Activated CD8-positive, alpha-beta T cell treated with anti-CD3 and anti-CD28 coated beads, Interleukin-2, amount 10 ng/mL, durations not matched to agents 7 days and 5 days (primary cell): ENCODE data around the gene SUCO. TPM values are rescaled to one million over a fixed set of nuclear protein-coding genes. Genes with fewer than 3 reads are reported as not detected.

Experiments
- ATAC-seq: fragments of 150-1000 bp; cut with Tn5 transposase; one replicate; pipeline ENCODE4 v1.10.0; 2021; ENCODE audit warnings: moderate library complexity
- CTCF ChIA-PET: fragments of 350-600 bp; sonication (Branson Sonifier 250); formaldehyde crosslinking; loops from one replicate; lab custom pipeline; 2021; ENCODE audit warnings: antibody characterized with exemption; lab: Charles Lee
- POLR2A ChIA-PET: fragments of 350-600 bp; sonication (Branson Sonifier 250); formaldehyde crosslinking; loops from one replicate; lab custom pipeline; 2021; ENCODE audit warnings: antibody characterized with exemption; lab: Charles Lee
- DNase-seq: peaks from one replicate; pipeline ENCODE4 v3.0.0-alpha.2; 2020
- H3K27ac Mint-ChIP-seq: one replicate; pipeline ENCODE4 v1.8.0; 2021; ENCODE audit warnings: mild to moderate bottlenecking, mixed read lengths
- H3K27me3 Mint-ChIP-seq: one replicate; pipeline ENCODE4 v1.8.0; 2021; ENCODE audit warnings: low read depth, mixed read lengths
- H3K36me3 Mint-ChIP-seq: one replicate; pipeline ENCODE4 v1.8.0; 2021; ENCODE audit warnings: low read depth, mixed read lengths
- H3K4me1 Mint-ChIP-seq: one replicate; pipeline ENCODE4 v1.8.0; 2021; ENCODE audit warnings: low read depth, mixed read lengths
- H3K4me3 Mint-ChIP-seq: one replicate; pipeline ENCODE4 v1.8.0; 2021; ENCODE audit warnings: mild to moderate bottlenecking, mixed read lengths
- H3K9me3 Mint-ChIP-seq: one replicate; pipeline ENCODE4 v1.8.0; 2022; ENCODE audit warnings: mixed read lengths; ENCODE audit not compliant: insufficient read depth
- total RNA-seq, 2 experiments: library from RNA; stranded (reverse); gene quantifications; one replicate each; pipeline ENCODE4 v1.2.3, GENCODE V29; 2021

SUCO gene
- total RNA-seq, 2 experiments from 2014 or later: 38.4 to 42.6 TPM

DNA sequence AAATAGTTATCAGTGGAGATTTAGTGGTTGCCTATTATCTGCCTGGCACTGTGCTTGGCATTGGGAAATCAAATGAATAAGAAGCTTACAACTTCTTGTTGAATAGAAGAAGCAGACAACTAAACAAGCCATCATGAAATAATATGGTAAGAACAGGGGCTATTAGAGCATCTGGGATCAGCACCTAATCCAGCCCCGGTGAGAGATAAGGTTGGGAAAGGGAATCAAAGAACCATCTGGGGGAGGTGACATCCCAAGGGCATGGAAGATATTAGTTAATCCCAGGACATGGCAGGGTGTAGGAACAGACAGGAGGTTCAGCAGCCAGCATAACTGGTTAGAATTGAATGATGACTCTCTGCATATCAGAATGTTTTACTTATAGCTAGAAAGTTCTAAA is 36.3 kb upstream of the SUCO start:
- Mint-ChIP-seq H3K27me3 (peaks cover 11% of the 10 kb centered on the region), H3K36me3 (no peaks in the 10 kb centered on the region), H3K9me3 (no peaks in the 10 kb centered on the region), H3K4me1 (no peaks in the 10 kb centered on the region), H3K27ac (no peak overlapping the region), H3K4me3 (no peak overlapping the region)
- ChIA-PET POLR2A (no interaction called here), CTCF (interaction anchor here (0.6 kb wide), 1 partner anchor 52 kb away, joined by 3 read pairs; no protein-coding TSS in a partner anchor)
- ATAC-seq (no peak), DNase-seq (no peak)

DNA sequence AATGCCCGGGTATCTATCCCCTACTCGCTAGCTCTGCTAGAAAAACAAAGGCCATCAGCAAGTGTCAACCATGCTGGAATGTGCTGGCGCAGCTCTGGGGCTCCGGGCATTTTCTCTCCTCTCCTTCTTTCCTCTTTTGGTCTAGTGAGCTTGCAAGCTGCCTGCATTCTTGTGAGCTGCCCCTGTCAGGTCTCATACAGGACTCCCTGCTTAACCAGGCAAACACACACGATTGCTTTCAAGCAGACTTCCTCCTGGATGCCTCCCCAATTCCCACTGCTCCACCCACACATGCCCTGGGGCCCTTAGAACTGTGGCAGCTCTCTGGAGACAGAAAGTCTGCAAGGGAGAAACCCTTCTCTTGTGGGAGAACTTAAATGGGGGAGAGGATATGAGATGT is 35.7 kb upstream of the SUCO start:
- Mint-ChIP-seq H3K36me3 (no peaks in the 10 kb centered on the region), H3K9me3 (no peaks in the 10 kb centered on the region), H3K4me3 (no peak overlapping the region), H3K27me3 (peaks cover 11% of the 10 kb centered on the region), H3K27ac (no peak overlapping the region), H3K4me1 (no peaks in the 10 kb centered on the region)
- no peak for ATAC-seq
- POLR2A ChIA-PET: no interaction called here
- CTCF ChIA-PET: no interaction called here
- DNase-seq: no peak

DNA sequence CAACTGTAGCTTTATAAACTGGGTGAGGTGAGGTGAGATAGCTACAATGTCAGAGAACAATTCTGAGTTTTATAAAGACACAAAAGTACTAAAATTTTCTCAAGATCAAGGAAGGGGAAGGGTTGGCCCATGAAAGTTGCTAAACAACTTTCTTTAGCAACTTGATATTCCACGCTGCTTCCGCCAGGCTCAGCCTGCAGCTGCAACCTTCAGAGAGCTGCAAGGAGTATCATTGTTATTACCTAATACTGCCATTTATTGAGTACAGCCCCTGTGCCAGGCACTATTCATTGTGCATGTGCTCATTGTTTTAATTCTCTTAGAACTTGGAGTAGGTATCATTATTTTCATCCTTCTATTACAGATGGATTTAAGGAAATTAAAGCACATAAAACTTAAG is 34.1 kb upstream of the SUCO start:
- DNase-seq (no peak), ATAC-seq (no peak)
- Mint-ChIP-seq H3K27ac (no peak overlapping the region), H3K27me3 (peaks cover 17% of the 10 kb centered on the region), H3K4me3 (no peak overlapping the region), H3K4me1 (no peaks in the 10 kb centered on the region), H3K9me3 (no peaks in the 10 kb centered on the region), H3K36me3 (no peaks in the 10 kb centered on the region)
- ChIA-PET CTCF (interaction anchor here (1.5 kb wide), 1 partner anchor 12 kb away, joined by 4 read pairs; no protein-coding TSS in a partner anchor), POLR2A (no interaction called here)

DNA sequence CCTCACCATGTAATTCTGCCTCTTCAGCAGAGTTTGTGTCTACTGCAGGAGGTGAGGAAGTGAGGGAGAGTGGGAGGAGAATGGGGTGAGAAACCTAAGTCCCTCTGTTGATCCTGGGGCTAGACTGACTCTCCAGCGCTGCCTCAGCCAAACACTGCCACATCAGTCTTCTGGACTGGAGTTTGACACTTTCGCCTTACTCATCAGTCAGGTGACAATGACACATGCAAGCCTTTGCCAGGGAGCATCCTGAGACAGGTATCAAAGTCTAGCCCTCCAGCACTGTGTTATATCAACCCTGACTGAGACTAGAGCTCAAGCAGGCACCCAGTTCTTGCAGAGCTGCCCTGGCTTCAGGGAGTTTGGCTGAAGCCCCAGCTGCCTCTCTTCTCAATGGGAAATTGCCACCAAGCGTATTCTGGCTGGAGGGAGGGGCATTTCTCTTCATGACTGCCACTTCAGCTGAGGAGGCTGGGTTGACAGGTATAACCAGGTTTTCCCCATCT is 33.3 kb upstream of the SUCO start:
- ChIA-PET POLR2A (no interaction called here), CTCF (interaction anchor here (1.5 kb wide), 1 partner anchor 12 kb away, joined by 4 read pairs; no protein-coding TSS in a partner anchor)
- Mint-ChIP-seq H3K27ac (no peak overlapping the region), H3K4me3 (no peak overlapping the region), H3K27me3 (peaks cover 19% of the 10 kb centered on the region), H3K9me3 (no peaks in the 10 kb centered on the region), H3K4me1 (no peaks in the 10 kb centered on the region), H3K36me3 (no peaks in the 10 kb centered on the region)
- ATAC-seq: no peak
- DNase-seq: no peak

DNA sequence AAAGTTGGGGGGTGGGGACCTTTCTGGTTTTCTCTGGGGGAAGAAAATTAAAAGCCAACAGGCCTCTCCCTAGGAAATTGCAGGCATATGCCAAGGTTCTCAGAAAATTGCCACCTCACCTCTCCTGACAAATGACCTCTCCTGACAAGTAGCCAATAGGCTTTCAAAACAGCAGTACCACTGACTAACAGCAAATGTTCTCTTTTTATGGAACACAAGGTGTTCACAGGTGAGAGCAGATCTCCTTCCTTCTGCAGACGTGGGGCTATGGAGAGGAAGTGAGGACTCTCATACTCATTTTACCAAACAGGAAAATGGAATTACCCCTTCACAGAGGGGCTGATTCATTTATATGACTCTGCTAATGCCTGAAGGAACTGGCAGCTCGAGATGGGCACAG is 32.7 kb upstream of the SUCO start:
- no peak overlapping the region for H3K27ac Mint-ChIP-seq
- H3K4me1 Mint-ChIP-seq: no peaks in the 10 kb centered on the region
- no peaks in the 10 kb centered on the region for H3K36me3 Mint-ChIP-seq
- ChIA-PET CTCF (no interaction called here), POLR2A (no interaction called here)
- DNase-seq: no peak
- ATAC-seq: no peak
- H3K4me3 Mint-ChIP-seq: no peak overlapping the region
- H3K9me3 Mint-ChIP-seq: no peaks in the 10 kb centered on the region
- H3K27me3 Mint-ChIP-seq: peaks cover 20% of the 10 kb centered on the region

DNA sequence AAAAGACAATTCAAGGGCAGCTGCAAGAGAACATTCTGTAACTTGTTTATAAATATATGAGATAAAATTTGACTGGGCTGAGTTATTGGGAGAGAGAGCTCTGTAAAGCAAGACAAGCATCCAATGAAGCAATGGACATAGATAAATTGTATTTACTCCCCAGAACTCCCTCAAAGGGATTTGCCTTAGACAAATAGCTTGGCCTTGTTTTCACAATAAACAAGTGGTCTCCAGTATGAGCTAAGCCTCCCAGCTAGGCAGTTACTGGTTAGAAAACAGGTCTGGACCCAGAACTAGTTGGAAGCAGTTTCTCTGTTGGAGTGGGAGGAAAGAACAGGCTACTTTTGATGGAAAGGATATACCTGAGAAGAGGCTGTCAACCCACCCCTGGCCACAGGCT is 25.2 kb upstream of the SUCO start:
- no peaks in the 10 kb centered on the region for H3K9me3 Mint-ChIP-seq
- no peaks in the 10 kb centered on the region for H3K36me3 Mint-ChIP-seq
- POLR2A ChIA-PET: no interaction called here
- no peak overlapping the region for H3K4me3 Mint-ChIP-seq
- ATAC-seq (no peak), DNase-seq (no peak)
- peaks cover 24% of the 10 kb centered on the region for H3K27me3 Mint-ChIP-seq
- no peaks in the 10 kb centered on the region for H3K4me1 Mint-ChIP-seq
- H3K27ac Mint-ChIP-seq: no peak overlapping the region
- CTCF ChIA-PET: no interaction called here

DNA sequence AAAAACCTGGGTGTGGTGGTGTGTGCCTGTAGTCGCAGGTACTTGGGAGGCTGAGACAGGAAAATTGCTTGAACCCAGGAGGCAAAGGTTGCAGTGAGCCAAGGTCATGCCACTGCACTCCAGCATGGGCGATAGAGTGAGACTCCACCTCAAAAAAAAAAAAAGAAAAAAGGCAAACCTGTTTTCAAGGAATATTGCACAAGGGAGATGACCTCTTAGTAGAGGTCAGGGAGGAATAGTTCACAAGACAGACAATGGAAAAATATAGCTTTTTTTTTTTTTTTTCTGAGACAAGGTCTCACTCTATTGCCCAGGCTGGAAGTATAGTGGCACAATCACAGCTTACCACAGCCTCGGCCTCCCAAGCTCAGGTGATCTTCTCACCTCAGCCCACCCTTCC is 22.5 kb upstream of the SUCO start:
- no peaks in the 10 kb centered on the region for H3K4me1 Mint-ChIP-seq
- peaks cover 15% of the 10 kb centered on the region for H3K27me3 Mint-ChIP-seq
- ChIA-PET POLR2A (interaction anchor here (0.5 kb wide), 1 partner anchor 346 kb away, joined by 3 read pairs; no protein-coding TSS in a partner anchor), CTCF (interaction anchor here (0.6 to 1.3 kb wide), 2 partner anchors 9 to 22 kb away, joined by 3 read pairs; no protein-coding TSS in a partner anchor)
- ATAC-seq: no peak
- no peak for DNase-seq
- no peaks in the 10 kb centered on the region for H3K36me3 Mint-ChIP-seq
- H3K4me3 Mint-ChIP-seq: no peak overlapping the region
- no peaks in the 10 kb centered on the region for H3K9me3 Mint-ChIP-seq
- H3K27ac Mint-ChIP-seq: no peak overlapping the region

DNA sequence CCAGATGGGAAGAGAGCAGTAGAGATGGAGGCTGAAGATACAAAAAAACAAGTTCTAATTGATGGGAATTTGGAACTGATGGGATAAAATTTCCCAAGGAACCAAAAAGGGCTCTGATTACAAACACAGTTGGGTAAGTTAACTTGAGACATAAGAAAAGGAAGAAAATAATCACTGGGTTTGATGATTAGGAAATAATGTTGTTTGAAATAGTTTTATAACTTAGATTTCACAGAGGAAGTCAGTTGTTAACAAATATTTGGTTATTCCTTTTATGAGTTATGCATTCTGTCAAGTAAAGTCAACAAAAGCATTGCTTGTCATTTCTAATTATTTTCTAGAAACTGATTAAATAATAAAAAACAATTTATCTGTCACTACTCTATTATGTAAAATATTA is 20.4 kb upstream of the SUCO start:
- no peaks in the 10 kb centered on the region for H3K9me3 Mint-ChIP-seq
- ATAC-seq (no peak), DNase-seq (no peak)
- no peaks in the 10 kb centered on the region for H3K4me1 Mint-ChIP-seq
- H3K4me3 Mint-ChIP-seq: no peak overlapping the region
- CTCF ChIA-PET: no interaction called here
- H3K36me3 Mint-ChIP-seq: no peaks in the 10 kb centered on the region
- POLR2A ChIA-PET: no interaction called here
- H3K27me3 Mint-ChIP-seq: peaks cover 15% of the 10 kb centered on the region
- H3K27ac Mint-ChIP-seq: no peak overlapping the region

DNA sequence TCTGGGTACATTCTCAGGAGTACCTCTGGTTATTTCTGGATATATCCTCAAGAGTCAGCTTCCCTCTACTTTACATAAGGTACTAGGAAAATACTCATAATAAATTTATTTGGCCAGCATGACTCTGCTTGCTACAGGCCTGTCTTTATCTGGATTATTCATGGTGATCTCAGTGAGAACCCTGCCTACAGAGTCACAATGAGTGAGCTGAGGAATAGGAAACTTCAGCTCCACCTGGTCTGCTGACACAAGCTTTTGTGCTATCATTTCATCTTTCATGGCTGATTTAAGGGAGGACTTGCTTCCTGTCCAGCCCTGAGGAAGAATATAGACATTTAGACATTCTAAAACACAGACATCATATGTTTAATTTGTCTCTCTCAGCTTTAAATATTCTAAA is 19.5 kb upstream of the SUCO start:
- Mint-ChIP-seq H3K36me3 (no peaks in the 10 kb centered on the region), H3K27me3 (peaks cover 15% of the 10 kb centered on the region), H3K9me3 (no peaks in the 10 kb centered on the region)

DNA sequence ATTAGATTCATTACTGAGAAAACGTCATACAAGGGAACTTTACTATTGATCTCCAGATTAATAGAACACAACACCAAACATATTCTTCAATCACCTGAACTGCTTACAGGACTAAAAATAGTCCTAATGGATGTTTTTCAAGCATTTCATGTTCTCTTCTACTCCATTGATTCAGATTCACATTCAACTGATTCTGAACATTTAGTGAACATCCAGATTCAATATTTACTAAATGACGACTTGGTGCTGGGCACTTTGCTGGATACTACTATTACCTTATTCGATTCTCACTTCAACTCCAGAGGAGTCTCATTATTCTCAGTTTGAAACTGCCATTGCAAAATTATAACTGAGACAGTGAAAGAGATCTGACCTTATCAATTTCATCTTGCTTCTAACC is 18.8 kb upstream of the SUCO start:
- no peaks in the 10 kb centered on the region for H3K4me1 Mint-ChIP-seq
- ATAC-seq (no peak), DNase-seq (no peak)
- H3K27me3 Mint-ChIP-seq: peaks cover 16% of the 10 kb centered on the region
- no peaks in the 10 kb centered on the region for H3K9me3 Mint-ChIP-seq
- ChIA-PET POLR2A (no interaction called here), CTCF (no interaction called here)
- no peak overlapping the region for H3K27ac Mint-ChIP-seq
- H3K36me3 Mint-ChIP-seq: no peaks in the 10 kb centered on the region
- no peak overlapping the region for H3K4me3 Mint-ChIP-seq

More for the DNA sequence above, 19.5 kb upstream of the SUCO start:
- DNase-seq: no peak
- ATAC-seq: no peak
- Mint-ChIP-seq H3K4me1 (no peaks in the 10 kb centered on the region), H3K4me3 (no peak overlapping the region), H3K27ac (no peak overlapping the region)
- POLR2A ChIA-PET: no interaction called here
- CTCF ChIA-PET: no interaction called here

DNA sequence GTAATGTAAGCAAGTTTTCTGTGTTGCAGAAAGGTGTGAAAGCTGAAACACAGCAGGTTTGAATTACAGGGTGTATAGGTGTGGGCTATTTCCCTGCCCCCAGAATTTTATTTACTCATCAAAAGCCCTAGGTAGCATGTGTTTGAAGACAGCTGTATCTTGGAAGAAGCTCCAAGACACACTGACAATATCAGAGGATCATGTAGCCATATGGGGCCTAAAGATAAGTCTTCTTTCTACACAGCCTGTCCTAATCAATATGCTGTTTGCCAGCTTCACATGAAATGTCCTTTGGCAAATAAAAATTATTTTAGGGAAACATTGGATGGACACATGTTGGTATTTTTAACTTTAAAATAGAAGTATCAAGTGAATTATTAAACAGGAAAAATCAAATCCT is 17.5 kb upstream of the SUCO start:
- Mint-ChIP-seq H3K27ac (no peak overlapping the region), H3K9me3 (no peaks in the 10 kb centered on the region), H3K27me3 (peaks cover 15% of the 10 kb centered on the region), H3K36me3 (no peaks in the 10 kb centered on the region), H3K4me1 (no peaks in the 10 kb centered on the region), H3K4me3 (no peak overlapping the region)
- CTCF ChIA-PET: no interaction called here
- POLR2A ChIA-PET: no interaction called here
- no peak for ATAC-seq
- no peak for DNase-seq

DNA sequence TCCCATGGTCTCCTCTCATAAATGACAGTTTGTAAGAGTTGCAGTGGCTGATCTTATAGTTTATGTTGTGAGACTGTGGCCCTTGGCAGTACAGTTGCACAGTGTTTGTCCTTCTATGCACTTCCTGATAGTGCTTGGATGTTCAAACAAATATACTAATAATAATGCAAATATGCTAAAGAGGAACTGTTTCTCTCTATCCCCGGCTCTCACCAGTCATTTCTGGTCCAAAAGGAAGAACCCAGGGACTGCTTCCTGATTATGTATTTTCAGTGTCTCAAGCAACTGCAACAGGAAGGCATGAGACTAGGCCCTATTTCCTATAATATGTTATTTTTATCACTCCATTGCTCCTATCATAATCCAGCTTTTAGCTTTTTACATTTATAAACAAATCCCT is 17.0 kb upstream of the SUCO start:
- no peaks in the 10 kb centered on the region for H3K4me1 Mint-ChIP-seq
- ATAC-seq (no peak), DNase-seq (no peak)
- H3K36me3 Mint-ChIP-seq: no peaks in the 10 kb centered on the region
- ChIA-PET CTCF (no interaction called here), POLR2A (no interaction called here)
- no peak overlapping the region for H3K27ac Mint-ChIP-seq
- peaks cover 15% of the 10 kb centered on the region for H3K27me3 Mint-ChIP-seq
- H3K9me3 Mint-ChIP-seq: no peaks in the 10 kb centered on the region
- no peak overlapping the region for H3K4me3 Mint-ChIP-seq

DNA sequence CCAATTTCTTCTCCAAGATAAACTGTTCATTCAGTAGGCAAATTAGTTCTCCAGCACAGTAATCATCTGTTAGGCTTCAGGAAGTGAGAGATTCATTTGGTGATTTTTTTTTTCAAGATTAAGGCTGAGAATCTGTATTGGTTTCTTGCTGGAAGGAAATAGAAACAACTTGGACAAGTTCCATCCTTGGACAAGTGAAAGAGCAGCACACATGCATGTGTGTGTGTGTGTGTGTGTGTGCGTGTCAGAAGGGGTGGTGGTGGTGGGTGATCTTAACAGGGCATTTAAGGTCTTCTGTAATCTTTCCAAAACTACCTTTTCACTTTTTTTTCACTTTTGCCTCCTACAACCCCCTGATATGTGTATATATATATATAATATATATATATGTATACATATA is 15.9 kb upstream of the SUCO start:
- ATAC-seq: no peak
- H3K4me1 Mint-ChIP-seq: no peaks in the 10 kb centered on the region
- H3K27ac Mint-ChIP-seq: no peak overlapping the region
- POLR2A ChIA-PET: no interaction called here
- H3K4me3 Mint-ChIP-seq: no peak overlapping the region
- DNase-seq: no peak
- peaks cover 13% of the 10 kb centered on the region for H3K27me3 Mint-ChIP-seq
- no peaks in the 10 kb centered on the region for H3K9me3 Mint-ChIP-seq
- CTCF ChIA-PET: no interaction called here
- no peaks in the 10 kb centered on the region for H3K36me3 Mint-ChIP-seq
